Glomerular visceral epithelial cell (primary cell): ENCODE data around the gene INTS4.
"Not testable (repeated sequence)": the region's sequence is repeated elsewhere in the genome, so short reads cannot be mapped to it uniquely, and the experiment has no call there.

ENCODE experiments used
- DNase-seq: peaks from one replicate; pipeline ENCODE4 v3.0.0-alpha.2; 2016; ENCODE audit errors: extremely low spot score

Gene INTS4

GRCh38 chr11:78025378-78025777 lies 30.9 kb upstream of the INTS4 start:
- no peak for DNase-seq

DNA sequence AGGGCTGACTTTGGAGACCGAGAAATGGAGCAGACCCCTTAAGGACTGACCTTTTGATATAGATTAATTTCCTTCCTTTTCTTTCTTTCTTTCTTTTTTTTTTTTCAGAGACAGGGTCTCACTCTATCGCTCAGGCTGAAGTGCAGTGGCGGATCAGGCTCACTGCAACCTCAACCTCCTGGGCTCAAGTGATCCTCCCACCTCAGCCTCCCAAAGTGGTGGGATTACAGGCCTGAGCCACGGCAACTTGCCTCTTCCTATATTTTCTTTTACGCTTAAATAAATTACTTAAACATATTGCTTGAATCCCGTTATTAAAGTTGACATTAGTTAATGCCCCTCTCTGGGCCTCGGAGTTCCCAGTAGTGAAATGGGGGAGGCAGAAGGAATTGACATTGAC lies 29.0 kb upstream of the INTS4 start:
- DNase-seq: no peak

DNA sequence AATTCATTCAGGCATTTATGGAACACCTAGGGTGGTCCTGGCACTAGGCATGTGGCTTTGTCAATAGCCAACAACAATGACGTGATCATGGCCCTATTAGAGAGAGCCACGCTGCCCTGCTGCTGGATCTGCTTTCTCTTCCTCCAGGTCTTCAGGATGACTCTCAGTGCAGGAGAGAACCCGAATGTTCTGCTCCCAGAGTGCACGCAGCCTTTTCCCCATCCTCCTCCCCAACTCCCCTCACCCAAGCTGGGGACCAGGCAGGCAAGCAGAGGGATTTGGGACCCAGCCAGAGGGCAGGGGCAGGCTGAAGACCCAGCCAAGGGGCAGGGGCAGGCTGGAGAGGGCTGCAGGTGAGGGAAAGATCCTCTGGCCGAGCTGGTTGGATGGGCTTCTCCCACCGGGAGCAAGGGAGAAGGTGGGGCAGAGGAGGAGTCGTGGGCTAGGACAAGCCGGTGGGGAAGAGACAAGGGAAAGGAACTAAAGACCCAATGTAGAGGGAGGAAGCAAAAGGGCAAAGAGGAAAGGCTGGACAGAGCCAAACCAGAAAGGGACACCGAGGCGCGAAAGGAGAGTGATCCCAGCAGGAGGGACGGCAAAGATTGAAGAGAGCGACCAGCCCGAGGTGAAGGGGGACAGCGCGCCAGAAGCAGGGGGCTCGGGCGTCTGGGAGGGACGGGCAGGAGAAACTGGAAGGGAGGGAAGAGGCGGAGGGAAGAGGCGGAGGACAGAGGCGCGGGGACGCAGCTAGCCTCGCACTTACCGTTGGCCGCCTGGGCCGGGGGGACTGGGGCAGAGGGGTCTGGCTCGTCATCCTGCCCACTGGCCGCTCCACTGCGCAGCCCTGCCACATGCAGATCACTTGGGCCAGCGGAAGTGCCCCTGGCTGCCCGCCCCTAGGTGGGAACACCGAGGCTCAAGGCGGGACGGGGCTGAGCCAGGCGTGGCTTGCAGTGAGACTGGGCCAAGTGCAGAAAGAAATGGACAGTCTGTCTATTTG lies 28.2 kb upstream of the INTS4 start, which contains the start of gene KCTD14:
Gene KCTD14, minus strand, starts transcription at position 880 of the 1,000 bp plus-strand sequence. Its CDS starts 27 bp downstream, at position 853.
- peak; percentile 76 for DNase-seq

DNA sequence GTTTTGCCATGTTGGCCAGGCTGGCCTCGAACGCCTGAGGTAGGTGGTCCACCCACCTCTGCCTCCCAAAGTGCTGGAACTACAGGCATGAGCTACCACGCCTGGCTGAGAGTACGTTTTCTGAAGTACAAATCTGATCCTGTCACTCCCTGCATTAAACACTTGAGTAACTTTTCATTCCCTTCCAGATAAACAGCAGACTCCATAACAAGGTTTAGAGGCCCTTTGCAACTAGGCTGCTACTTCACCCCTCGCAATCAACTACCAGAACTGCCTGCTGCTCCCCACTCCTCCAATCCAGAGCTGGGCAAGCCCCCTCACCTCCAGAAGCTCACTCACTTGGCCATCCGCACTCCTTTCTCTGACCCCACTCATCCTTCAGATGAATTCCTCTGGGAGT lies 27.1 kb upstream of the INTS4 start:
- DNase-seq: no peak

GRCh38 chr11:78020246-78020645 lies 25.8 kb upstream of the INTS4 start:
- no peak for DNase-seq

GRCh38 chr11:78019808-78020207 lies 25.3 kb upstream of the INTS4 start:
- DNase-seq: peak; percentile 29

- DNase-seq: no peak
These were observed 21.4 kb upstream of the INTS4 start for GRCh38 chr11:78015878-78016277.

DNA sequence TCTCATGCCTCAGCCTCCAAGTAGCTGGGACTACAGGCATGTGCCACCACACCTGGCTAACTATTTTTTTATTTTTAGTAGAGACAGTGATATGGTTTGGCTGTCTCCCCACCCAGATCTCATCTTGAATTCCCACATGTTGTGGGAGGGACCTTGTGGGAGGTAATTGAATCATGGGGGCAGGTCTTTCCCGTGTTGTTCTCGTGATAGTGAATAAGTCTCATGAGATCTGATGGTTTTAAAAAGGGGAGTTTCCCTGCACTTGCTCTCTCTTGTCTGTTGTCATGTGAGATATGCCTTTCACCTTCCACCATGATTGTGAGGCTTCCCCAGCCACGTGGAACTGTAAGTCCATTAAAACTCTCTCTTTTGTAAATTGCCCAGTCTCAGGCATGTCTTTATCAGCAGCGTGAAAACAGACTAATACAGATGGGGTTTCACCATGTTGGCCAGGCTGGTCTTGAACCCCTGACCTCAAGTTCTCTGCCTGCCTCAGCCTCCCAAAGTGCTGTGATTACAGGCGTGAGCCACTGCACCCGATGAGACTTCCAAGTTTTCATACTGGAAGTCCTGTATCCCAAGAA lies 20.6 kb upstream of the INTS4 start:
- not testable (repeated sequence) for DNase-seq

DNA sequence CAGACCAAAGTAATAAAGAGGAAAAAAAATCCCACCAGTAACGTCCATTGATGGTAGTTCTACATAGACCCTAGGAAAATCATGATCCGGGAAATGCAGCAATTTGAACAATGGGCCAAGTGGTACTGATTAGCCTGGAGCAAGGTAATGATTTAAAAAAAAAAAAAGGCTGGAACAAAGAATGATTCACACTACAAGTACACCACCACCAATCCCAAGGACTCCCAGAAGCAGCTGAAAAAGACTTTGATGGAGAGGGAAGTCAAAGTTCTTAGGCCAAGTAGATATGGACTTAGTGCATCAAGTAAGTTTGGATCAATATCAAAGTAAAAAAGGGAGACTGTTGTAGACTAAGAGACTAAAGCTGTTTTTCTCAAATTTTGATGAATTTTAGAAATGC lies 16.8 kb upstream of the INTS4 start:
- no peak for DNase-seq

DNA sequence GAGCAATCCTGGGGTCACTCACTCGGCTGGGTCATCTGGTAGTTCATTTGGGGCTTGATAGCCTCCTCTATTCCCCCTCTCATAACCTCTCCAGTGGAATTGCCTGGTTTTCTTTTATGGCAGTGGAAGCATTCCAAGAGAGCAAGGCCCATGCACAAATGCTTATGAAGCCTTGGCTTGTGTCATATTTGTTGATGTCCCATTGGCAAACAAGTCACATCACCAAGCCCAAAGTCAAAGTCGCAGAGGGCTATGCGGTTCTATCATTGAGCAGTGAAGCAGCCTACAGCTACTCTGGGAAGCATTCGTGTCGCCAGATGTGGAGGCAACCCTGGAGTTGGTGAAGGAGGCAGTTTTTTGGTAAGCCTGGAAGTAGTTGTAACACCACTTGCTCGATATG lies 16.3 kb upstream of the INTS4 start:
- DNase-seq: no peak

- no peak for DNase-seq
These were observed 15.8 kb upstream of the INTS4 start for GRCh38 chr11:78010304-78010703.

GRCh38 chr11:78009062-78009461 lies 14.6 kb upstream of the INTS4 start:
- DNase-seq: no peak

- peak; percentile 74 for DNase-seq
These were observed 5.7 kb upstream of the INTS4 start for GRCh38 chr11:78000193-78000592.

DNA sequence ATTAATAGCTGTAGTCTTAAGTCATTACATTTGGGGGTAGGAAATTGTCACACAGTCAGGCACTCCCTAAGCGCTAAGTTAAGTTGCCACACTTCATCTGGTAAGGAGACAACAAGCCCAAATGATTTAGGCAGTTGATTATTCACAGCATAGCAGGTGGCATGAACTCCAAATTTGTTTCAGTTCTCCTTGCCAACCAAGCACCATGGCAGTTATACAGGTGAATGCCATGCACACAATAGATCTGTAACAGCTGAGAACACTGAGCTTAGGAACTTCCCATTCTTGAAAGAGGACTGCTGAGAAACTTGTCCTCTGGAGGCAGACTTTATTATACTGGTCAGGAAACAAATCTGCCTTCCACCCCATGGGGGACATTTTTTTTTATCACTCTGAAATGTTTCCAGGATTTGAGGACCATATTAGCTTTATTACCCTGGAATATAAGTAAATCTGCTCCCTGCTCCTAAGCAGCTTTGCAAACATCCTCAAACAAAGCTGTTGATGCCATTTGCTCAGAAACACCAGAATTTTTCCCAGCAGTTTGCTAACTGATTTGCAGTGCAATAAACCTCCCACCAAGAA lies 5.1 kb upstream of the INTS4 start:
- DNase-seq: no peak

DNA sequence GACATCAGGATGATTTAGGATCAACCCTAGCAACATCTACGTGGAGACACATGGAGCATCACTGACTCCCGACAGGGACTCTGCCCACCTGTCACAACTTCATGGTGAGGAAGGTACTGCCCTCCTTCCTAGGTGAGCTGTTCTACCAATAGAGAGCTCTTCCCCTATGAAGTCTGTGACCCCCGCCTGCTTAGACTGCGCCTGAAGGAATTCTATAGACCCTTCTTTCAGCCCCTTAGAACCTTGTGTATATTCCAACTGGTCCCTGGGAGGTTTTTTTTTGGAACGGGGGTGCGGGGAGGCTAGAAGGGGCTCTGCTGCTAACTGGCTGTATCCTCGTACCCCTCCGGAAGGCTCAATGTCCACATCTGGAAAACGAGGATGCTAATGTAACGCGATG lies 566 bp downstream of the INTS4 start:
- DNase-seq: no peak

GRCh38 chr11:77990981-77991380 lies 3.5 kb downstream of the INTS4 start:
- no peak for DNase-seq

DNA sequence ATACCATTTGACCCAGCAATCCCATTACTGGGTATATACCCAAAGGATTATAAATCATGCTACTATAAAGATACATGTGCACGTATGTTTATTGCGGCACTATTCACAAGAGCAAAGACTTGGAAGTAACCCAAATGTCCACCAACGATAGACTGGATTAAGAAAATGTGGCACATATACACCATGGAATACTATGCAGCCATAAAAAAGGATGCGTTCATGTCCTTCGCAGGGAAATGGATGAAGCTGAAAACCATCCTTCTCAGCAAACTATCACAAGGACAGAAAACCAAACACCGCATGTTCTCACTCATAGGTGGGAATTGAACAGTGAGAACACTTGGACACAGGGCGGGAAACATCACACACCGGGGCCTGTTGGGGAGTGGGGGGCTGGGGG lies 8.0 kb downstream of the INTS4 start:
- not testable (repeated sequence) for DNase-seq

- DNase-seq: no peak
These were observed 13.0 kb downstream of the INTS4 start for GRCh38 chr11:77981346-77981947.

DNA sequence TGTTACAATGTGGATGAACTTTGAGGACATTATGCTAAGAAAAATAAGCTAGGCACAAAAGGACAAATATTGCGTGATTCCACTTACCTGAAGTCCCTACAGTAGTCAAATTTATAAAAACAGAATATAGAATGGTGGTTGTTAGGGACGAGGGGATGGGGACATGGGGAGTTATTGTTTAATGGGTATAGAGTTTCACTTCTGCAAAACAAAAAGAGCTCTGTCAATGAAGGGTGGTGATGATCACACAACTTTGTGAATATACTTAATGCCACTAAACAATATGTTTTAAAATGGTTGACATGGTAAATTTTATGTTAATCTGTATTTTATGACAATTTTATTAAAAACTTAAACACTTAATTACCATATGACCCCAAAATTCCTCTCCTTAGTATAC lies 26.1 kb downstream of the INTS4 start:
- DNase-seq: no peak

GRCh38 chr11:77967753-77968152 lies 26.7 kb downstream of the INTS4 start:
- no peak for DNase-seq

- DNase-seq: no peak
These were observed 27.3 kb downstream of the INTS4 start for GRCh38 chr11:77967121-77967520.

GRCh38 chr11:77966338-77966737 lies 28.1 kb downstream of the INTS4 start:
- DNase-seq: no peak
